Eye (tissue), 1 donor: Measurements from ENCODE around the gene MST1.

Source experiments
- DNase-seq: peaks from one replicate; pipeline ENCODE4 v3.0.0-alpha.2; 2015

MST1 gene

GRCh38 chr3:49717959-49718857, 28.9 kb upstream of the MST1 start:
- peak; percentile 29 for DNase-seq

GRCh38 chr3:49717211-49717958, 28.1 kb upstream of the MST1 start:
- no peak for DNase-seq

DNA sequence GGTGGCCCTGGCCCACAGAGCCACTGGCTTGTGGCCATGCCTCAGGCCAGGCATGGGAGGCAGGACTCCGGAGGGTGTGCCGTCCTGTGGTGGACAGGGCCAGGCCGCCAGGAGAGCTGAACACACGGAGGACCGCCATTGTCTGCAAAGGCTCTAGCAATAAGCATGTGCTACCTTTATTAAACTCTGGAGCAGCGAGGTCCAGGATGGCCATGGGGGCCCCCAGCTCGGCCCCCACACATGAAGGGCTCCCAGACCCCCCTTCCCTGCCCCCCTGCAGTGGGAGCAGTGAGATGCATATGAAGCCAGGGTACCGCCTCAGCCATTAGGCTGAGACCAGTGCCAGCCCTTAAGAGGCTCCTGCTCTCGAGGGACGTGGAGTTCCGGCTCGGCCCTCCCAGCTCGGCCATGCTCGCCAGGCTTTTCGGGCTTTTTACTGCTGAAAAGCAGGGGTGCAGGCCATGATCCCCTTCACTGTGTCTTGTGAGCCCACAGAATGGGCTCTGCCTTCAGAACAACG, 27.5 kb upstream of the MST1 start:
- no peak for DNase-seq

DNA sequence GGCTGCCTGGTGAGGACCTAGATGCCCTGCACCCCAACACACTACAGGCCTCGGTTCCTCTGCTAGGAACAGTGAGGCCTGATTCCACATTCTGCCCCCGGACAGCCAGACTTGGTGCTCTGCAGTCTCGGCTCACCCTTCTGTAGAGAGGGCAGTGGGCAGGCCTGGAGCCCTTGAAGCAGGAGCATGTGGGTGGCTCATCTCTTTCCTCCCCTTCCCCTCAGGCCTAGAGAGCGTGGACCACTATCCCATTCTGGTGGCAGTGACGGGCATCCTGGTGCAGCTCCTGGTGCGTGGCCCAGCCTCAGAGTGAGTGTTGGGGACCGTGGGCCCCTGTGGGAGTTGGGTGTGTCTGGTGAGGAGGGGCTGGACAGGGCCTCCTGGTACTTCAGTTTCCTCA, 26.9 kb upstream of the MST1 start:
- DNase-seq: no peak

GRCh38 chr3:49715611-49716121, 26.4 kb upstream of the MST1 start:
- DNase-seq: no peak

DNA sequence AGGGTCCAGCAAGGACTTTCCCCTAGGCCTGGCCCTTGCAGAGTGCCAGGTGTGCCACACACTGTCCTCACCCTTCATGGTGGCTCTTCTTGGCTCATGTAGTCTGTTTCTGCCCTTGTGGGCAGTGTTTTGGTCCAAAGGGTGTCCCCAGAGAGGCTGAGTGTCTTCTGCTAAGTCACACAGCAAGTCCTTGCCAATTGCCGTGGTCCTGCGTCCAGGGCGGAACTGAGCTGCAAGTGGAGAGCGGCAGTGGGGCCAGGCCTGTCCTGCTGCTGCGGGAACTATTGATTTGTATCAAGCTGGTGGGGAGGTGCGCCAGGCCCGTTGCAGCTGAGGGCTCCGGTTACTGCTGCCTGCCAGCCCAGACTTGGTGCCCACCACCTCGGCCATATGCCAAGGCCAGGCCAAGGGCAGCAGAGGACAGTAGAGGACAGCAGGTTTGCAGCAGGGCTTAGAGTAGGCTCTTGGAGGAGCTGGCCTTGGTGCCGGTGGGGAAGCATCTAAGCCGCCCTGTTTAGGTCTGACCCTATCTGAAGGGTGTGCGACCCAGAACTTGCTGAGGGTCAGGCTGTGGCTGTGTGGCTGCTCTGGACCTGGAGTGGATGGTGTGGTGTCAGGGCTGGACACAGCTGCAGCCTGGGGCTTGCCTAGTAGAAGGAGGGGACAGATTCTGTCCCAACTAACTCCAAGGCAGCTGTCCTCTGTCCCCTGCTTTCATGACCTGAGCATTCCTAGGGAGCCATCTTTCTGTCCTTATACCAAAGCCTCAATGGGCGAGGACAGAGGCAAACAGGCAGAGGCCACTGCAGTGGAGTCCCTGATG, 25.7 kb upstream of the MST1 start:
- no peak for DNase-seq

DNA sequence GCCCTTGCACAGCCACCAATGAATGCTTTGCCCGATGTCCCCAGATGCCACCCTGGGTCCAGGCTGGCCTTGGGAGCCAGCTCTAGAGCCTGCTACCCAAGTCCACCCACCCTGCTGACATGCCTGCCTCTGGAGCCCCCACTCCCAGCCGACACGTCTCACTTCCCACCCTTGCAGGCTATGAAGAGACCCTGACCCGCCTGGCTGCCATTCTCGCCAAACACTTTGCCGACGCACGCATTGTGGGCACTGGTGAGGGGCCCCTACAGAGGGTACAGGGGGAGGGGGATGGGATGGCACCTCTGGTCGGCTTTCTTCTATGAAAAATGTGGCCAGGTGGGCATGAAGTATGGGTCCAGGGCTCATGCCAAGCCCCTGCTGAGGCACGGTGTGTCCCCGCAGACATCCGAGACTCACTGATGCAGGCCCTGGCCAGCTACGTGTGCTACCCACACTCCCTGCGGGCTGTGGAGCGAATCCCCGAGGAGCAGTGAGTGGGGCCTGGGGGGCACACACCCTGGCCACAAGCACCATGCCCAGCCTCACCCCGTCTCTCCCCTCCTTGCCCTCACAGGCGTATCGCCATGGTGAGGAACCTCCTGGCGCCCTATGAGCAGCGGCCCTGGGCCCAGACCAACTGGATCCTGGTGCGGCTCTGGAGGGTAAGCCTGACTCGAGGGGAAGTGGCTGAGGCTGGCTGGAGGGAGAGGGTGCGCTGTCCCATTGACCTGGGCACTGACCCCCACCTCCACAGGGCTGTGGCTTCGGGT, 24.2 kb upstream of the MST1 start:
- DNase-seq: no peak

DNA sequence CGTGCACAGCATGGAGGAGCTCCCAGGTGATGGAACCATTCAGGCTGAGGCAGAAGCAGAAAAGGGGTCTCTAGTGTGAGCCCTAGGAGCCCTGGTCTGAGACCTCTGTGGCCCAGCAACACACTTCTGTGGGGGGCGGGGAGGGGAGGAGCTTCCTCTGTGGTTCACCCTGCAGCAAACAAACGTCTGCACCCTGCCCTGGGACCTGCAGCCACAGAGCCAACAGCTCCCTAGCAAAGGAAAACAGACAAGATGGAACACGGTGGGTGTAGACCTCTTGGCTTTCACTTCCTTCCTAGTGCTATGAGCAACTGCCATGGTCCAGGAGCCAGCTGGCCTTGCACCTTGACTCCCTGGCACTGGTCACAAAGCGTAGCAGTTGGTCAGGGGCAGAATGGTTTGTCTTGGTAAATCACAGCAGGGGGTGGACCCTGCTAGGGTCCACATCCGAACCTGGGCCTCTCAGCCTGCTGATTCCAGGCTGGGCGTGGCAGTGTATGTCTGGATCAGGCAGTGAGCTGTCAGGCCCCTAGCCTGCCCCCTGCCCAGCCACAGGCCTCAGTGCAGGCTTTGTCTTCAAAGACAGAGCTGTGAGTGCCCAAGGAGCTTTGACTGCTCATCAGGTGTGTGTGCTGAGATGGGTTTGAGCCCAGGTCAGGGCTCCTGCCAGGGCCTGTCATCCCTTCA, 23.5 kb upstream of the MST1 start:
- no peak for DNase-seq

GRCh38 chr3:49712166-49712565, 22.9 kb upstream of the MST1 start:
- no peak for DNase-seq

GRCh38 chr3:49711489-49711888, 22.2 kb upstream of the MST1 start:
- no peak for DNase-seq

DNA sequence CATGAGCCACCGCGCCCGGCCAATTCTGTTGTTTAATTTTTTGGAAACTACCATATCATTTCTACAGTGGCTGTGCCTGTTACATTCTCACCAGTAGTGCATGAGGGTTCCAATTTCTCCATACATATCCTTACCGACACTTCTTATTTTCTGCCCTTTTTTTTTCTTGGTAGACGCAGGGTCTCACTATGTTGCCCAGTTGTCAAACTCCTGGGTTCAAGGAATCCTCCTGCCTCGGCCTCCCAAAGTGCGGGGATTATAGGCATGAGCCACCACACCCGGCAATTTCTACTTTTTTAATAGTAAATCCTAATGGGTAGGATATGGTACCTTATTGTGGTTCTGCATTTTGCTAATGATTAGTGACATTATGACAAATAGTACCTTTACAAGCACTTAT, 20.6 kb upstream of the MST1 start:
- no peak for DNase-seq

GRCh38 chr3:49707113-49707480, 17.8 kb upstream of the MST1 start:
- no peak for DNase-seq

DNA sequence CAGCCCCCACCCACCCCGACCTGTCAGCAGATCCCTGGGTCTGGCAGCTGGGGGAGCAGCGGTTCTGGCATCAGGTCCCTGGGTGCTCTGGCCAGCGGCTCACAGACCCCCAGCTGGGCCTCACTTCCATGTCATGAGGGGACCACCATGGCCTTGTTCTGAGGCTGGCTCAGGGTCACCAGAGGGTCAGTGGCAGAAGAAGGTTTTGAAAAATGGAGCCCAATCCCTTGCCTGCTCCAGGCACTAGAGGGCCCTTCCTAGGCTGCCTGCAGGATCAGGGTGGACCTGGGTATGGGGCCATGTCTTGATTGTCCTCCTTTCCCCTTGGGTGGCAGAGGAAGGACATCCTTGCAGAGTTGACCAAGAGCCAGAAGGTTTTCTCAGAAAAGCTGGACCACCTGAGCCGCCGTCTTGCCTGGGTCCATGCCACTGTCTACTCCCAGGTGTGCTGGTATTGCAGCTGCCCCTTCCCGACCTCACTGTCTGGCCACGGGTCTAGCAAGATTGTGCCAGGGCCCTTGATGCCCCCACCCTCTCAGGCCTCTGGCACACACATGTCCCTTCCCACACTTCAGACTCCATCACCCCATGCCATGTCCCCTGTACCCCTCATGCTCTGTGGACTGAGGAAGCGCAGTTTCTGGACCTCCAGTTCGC, 17.3 kb upstream of the MST1 start:
- DNase-seq: no peak

- no peak for DNase-seq
Measured at GRCh38 chr3:49705390-49705960, 16.2 kb upstream of the MST1 start.

DNA sequence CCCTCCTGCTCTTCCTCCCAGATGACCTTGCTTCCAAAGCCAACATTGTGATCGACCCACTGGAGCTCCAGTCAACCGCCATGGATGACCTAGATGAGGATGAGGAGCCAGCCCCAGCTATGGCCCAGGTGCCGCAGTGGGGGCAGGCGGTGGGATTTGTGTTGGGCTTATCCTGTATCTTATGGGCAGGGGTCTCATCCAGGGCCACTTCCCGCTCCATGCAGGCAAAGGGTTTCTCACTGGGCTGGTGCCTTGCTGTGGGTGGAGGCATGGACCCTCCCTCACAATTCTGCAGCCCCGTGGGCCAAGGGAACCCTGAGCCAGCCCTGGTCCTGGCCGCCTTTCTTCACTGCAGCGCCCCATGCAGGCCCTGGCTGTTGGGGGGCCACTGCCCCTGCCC, 15.4 kb upstream of the MST1 start:
- DNase-seq: no peak

- no peak for DNase-seq
Measured at GRCh38 chr3:49703956-49704355, 14.7 kb upstream of the MST1 start.

GRCh38 chr3:49703443-49703927, 14.2 kb upstream of the MST1 start:
- DNase-seq: peak; percentile 78

DNA sequence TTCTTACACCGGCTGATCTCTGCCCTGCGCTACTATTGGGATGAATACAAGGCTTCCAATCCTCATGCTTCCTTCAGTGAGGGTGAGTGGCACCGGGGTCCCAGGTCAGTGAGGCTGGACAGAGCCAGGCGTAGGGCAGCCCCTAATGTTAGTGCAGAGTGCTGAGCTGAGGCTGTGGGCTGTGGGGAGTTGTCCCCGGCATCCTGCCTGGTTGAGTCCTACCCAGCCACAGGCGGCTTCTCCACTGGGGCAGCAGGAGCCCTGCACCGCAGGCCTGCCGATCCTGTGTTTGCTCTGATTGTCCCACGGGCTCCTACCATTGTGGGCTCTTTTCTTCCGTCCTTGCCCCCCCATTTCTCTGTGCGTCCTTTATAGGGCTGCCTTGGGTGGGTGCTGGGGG, 13.4 kb upstream of the MST1 start:
- DNase-seq: no peak

DNA sequence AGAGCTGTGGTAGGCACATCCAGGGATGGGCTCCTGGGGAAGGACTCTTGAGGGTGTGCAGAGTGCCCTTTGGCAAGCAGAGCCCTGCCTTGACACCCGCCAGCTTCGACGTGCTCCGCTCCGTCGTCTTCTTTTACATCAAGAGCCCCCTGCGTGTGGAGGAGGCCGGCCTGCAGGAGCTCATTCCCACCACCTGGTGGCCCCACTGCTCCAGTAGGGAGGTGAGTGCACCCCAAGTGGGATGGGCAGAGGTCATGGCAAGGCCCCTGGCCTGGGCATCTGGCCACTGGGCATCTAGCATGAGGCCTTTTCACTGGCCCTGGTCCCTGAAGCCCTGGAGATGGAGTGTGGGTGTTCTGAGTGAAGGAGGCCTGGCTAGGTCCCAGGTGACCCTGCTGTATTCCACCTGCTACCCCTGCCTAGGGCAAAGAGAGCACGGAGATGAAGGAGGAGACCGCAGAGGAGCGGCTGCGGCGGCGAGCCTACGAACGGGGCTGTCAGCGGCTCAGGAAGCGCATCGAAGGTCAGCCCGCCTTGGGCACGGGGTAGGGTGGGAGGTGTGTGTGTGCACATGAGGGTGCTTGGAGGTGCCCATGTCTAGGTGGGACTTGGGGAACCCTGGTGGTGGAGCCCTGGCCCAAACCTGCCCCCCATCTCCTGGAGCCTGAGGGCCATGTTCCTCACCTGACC, 12.3 kb upstream of the MST1 start:
- DNase-seq: no peak
